SK-N-SH (cell line): ENCODE data around the gene BMAL1.

Source experiments
- CTCF ChIP-seq: fragments of 200-600 bp; sonication (generic); IDR thresholded peaks from 2 replicates; pipeline ENCODE4 v1.6.1; 2017; ENCODE audit warnings: antibody characterized with exemption, mild to moderate bottlenecking, moderate library complexity
- EZH2phosphoT487 ChIP-seq: fragments of 200-600 bp; sonication (generic); IDR thresholded peaks from 2 replicates; pipeline ENCODE4 v1.6.1; 2017; ENCODE audit warnings: low read depth, mixed run types, mild to moderate bottlenecking, antibody characterized with exemption, moderate library complexity, borderline replicate concordance
- MAX ChIP-seq: IDR thresholded peaks from 2 replicates; pipeline ENCODE4 v1.4.0; 2012; ENCODE audit warnings: low read depth
- REST ChIP-seq: IDR thresholded peaks from 2 replicates; pipeline ENCODE4 v1.6.1; 2012; ENCODE audit warnings: mild to moderate bottlenecking, low read depth, low read length, moderate library complexity
- SIN3A ChIP-seq: IDR thresholded peaks from 2 replicates; pipeline ENCODE4 v1.6.1; 2012; ENCODE audit warnings: low read depth, mild to moderate bottlenecking, low read length, moderate library complexity, borderline replicate concordance

- TF ChIP-seq REST (peak; percentile 31; the same call in 1 of the 2 replicates), MAX (no peak), EZH2phosphoT487 (no peak), CTCF (no peak), SIN3A (no peak)
Observed at GRCh38 chr11:13291361-13291760, 13.8 kb downstream of the BMAL1 start.
